ENCODE measurements around the gene UPP1.

The UPP1 gene

DNA sequence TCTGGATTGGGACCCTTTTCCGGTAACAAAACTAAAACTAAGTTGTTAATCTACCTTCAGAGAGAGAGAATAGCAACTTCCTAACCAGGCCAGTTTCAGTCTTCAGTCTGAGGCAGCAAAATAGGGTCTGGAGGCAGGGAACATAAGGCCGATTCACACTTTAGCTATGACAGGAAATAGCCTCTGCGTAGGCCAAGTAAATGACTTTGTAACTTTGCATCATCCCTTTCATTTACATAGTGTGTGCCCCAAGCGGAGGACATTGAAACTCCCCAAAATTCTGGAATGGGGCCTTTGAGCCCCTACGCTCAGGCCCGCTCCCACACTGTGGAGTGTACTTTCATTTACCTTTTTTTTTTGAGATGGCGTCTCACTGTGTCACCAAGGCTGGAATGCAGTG, 1.7 kb upstream of the UPP1 start:
- DNase-seq, result no peak

DNA sequence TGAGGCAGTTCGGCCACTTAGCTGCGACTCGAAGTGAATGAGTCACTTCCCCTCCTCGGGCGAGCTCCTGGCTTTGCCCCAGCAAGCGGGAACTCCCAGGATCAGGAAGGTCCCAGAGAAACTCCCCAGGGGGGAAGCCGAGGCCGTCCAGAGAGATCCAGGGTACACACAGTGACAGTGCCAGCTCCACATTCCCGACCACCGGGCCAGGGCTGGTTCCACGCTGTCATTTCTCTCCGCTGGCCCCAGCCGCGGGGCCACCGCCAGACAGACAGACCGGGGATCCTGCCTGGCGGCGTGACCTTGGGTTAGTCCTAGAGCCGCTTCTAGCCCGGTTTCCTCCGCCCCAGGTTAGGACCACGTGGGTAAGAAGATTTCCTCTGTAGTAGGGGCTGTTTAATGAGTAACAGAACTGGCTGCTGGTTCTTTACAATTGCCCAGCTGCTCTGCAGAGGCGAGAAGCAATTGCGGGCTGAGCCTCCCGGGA, 463 bp upstream of the UPP1 start:
- no peak for DNase-seq

DNA sequence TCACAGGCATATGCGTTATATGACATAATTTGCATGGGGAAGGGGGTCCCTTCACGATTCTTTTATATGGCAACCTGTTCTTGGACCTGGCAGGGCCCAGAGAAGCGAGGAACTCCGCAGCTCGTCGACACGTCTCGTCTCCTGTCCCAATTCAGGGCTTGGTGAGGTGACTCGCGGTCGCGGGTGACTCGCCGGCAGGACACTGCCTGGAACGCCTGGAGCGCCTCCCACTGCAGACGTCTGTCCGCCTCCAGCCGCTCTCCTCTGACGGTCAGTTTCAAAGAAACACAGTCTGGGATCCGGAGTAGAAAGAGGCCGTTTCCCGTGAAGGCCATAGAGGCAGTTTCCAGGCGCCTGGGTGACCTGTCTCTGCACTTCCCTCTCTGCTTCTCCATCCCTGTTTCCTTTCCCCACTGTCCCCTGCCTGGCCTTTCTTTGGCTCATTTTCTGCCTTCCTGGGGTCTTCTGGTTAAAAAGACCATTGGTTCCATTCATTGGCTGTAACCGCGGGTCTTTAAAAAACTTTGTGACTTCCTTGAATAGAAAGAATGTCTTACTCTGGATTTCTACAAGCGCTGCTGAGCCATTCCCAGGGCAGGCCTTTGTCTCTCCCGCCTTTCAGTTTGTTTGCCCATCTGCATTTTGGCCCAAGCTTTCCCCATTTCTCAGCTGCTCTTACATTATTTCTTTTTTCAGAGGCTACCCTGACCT, 1.2 kb downstream of the UPP1 start:
- DNase-seq, result no peak

DNA sequence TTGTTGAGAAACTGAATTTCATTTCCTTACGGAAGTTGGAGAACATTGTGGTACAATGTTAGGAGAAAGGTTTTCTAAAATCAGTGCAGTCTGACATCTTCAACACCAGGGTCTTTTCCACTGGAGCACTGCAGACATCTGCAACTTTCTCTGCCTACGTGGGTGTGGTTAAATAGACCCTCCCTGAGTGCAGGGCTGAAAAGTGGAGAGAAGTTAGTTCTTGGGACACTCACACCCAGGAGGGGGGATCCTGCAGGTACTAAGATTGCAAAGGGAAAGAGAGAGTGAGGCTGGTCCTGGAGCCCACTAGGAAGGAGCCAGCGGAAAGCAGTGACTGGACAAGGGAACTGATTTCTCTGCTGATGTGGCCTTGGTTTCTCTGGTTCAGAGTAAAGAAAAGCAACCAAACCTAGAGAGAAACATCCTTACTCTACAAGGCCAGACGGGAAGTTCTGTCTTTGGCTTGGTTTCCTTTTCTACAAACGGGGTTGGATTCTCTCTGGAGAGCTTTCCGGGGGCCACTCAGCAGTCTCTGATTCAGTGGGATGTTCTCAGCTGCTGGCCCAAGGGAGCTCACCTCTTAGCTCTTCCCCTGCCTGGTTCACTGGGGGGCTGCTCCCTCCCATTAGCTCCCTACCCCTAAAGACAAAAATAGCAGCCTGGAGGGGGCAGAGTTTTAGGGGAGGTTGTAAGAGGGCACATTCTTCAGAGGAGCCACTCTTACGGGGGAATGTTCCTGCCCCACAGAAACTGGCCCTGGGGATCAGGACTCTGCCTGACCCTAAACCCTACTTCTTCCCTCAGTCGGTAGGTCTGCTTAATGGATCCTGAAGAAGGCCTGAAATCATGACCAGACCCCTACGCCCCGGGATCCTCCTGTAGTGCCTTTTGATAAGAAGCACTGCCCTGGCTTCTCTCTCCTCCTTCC, 2.7 kb downstream of the UPP1 start:
- DNase-seq, result no peak

DNA sequence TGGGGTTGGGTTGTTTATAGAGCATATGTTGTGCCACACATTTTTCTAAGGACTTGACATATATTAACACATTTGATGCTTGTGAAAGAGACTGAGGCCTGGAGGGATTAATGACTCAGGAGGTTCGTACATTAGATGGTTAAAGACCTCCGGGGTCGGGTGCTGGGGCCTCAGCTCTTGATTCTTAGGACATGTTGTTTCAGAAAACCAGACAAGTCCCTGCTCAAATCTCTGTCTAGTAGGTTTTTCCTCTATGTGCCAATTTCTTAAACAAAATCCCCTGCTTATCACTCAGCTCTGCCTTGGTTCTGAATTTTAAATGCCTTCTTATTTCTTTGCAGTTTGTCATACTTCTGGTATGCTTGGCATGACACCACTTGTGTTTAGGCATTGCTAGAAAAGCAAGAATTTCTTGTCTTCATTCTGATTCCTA, 5.8 kb downstream of the UPP1 start:
- no peak for DNase-seq

DNA sequence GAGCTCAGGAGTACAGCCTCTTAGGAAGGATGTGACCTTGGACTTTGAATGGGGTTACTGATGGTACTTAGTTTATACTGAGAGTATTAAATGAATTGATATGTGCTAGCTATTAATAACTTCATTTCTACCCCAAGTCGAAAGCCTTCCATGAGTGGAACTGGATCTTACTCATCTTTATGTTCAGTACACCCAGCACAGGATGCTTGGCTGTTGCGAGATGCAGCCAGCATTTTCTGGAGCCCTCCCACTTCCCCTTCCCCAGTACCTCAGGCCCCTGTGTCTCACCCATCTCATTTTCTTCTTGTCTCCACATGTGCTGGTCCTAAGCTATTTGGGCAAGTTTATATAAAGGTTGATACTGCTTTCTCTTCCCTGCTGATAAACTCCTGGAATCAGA, 7.2 kb downstream of the UPP1 start:
- no peak for DNase-seq

DNA sequence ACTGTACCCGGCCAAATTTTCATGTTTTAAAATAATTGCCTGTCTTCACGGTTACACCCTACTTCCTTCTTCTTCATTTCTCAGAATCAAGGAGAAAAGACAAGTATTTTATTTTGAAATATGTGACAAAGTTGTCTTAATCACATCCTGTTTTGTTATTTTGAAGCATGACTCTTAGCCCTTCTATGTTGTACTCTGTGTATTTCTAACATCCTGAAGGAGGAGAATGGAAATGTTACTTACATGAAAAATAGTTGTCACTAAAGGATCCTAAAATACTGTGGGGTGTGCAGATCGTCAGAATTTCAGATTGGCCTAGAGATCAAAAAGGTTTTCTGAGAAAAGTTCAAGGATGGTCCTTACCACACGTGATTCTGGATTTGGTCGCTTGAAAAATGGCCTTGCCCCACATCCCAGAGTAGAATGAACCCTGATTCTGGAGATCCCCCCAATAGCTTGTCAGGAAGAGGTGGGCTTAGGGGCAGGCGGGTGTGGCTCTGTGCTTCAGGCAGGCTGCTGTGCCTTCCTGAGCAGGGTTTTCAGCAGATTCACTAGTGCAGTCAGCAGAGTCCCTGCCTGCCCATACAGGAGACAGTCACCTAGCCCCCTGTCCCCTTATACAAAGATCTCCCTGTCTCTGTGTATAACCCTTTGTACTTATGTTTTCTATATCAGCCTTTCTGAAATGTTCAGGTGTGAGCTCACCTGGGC, 8.6 kb downstream of the UPP1 start:
- no peak for DNase-seq

DNA sequence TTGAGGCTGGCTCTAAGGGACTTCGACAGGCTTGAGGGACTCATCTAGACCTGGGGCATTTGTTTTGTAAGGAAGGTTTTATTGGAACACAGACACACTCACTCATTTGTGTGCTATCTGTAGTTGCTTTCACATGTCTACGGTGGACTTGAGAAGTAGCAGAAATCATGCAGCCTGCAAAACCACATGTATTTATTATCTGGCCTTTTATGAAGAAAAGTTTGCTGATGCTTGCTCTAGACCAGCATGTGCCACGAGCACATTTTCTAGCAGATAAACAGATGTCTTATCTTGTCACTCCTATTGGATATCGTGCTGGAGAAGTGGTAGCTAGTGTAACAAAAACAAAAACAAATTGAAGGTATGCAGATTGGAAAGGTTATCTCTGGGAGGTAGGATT, 9.8 kb downstream of the UPP1 start:
- DNase-seq, result no peak

DNA sequence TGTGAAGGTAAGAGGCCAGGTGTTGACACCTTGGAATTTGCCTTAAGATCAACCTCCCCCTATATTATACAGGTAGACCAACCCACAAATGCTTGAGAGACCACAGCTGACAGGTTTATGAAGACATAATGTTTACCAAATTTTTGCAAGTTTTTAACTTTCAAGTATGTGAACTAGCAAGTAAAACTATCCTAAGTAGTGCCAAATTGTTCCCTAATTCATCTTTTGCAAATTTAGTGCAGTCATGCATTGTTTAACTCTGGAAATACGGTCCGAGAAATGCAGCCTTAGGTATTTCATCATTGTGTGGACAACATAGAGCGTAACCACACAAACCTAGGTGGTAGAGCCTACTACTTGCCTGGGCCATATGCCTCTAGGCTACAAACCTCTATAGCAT, 10.7 kb downstream of the UPP1 start:
- DNase-seq, result no peak

DNA sequence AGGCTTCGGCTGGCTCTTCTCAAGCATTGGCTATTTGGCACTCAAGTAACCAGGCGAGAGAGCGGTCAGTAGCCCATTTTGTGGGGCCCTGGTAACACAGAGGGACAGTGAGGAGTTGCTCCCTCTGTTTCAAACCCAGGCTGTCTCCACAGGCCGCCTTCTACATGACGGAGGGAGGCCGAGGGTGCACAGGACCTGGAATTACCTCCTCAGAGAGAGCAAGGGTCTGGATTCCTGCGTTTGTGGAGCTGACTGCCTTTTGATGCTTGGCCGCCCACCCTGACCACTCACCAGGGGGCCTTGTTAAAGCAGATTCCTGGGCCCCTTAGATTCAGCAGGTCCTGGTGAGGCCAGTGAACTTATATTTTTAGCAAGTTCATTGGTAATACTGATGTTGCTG, 12.3 kb downstream of the UPP1 start:
- DNase-seq, result no peak

DNA sequence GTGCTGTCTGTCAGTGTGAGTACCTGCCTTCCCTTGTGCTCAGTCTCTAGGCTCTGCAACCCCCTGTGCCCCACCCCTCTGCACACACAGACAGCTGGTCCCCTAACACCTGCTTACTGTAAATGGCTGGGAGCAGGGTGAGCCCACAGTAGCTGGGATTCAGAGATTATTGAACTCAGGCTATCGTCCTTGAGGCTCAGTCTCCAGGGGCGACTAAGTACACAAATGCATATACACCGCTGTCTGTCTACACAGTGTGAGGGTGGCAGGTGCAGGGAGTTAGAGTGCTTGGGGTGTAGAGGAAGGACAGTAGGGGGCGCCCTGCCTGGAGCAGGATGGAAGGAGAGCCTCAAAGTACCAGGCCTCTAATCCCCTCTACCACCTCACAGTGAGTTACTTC, 12.9 kb downstream of the UPP1 start:
- DNase-seq, result no peak

DNA sequence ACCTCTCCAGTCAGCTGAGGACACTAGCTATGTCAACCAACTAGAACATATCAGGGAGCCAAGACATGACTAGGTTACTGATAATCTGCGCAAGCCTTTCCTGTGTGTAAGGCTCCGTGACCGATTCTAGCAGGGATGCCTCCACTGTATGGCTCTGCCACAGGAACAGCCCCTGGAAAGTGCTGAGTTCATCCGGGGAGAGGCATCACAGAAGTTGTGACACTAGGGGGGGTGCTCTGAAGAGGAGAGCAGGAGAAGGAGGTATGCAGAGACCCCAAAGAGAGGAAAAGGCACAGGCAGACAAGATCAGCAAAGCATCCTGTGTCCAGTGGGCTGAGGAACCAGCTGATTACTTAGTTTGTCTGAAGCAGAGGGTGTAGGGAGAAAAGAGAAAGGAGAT, 13.5 kb downstream of the UPP1 start:
- no peak for DNase-seq

DNA sequence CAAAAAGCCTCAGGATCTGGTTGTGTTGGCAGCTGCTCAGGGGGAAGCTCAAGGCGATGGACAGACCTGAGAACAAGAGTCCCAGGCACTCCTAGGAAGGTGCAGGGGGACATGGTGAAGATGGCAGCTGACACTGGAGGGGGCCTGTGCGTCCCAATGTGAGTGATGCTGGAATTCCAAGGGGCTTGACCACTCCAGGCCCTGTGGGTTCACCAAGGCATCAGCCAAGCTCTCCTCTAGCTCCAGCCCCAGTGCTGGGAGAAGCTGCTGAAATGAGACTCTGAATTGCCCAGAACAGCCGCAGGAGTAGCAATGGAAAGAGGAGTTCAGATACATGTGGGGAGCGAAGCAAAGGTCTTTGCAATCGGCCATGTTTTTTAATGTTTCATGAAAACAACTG, 16.0 kb downstream of the UPP1 start:
- DNase-seq, result no peak

DNA sequence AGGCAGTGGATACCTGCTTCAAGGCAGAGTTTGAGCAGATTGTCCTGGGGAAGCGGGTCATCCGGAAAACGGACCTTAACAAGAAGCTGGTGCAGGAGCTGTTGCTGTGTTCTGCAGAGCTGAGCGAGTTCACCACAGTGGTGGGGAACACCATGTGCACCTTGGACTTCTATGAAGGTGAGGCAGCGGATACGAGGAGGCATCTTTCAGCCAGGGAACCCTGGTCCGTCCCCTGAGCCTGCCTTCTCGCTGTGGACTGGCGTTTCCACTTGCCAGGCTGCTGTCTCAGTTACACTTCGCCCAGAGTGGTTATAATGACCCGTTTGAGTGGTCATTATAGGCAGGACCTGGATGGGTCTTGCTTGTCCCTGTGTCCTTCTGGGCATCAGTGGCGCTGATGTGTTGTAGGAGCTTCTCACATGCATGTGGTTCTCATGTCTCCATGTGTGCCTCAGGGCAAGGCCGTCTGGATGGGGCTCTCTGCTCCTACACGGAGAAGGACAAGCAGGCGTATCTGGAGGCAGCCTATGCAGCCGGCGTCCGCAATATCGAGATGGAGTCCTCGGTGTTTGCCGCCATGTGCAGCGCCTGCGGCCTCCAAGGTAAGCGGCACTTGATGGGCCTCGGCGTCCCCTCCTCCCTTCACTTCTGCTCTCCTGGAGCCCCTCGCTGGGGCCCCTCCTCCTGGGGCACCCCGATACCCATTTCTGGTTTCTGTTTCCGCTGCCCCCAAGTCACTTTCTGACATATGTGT, 18.0 kb downstream of the UPP1 start:
- DNase-seq, result no peak

DNA sequence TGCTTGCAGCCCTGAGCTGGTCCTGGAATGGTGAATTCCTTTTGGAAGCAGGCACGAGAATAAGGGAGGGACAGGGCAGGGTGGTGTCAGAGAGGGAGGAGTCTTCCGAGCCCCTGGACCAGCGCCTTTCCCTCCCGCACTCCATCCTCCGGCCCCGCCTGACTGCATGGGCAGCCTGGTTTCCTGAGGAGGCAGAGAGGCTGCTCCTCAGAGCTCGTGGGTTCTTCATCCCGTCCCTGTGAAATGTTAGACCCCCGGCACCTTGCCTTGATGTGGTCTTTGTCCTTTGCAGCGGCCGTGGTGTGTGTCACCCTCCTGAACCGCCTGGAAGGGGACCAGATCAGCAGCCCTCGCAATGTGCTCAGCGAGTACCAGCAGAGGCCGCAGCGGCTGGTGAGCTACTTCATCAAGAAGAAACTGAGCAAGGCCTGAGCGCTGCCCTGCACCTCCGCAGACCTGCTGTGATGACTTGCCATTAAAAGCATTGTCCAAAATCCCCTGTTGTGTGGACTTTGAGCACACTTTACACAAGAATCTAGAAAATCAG, 18.9 kb downstream of the UPP1 start:
- no peak for DNase-seq

DNA sequence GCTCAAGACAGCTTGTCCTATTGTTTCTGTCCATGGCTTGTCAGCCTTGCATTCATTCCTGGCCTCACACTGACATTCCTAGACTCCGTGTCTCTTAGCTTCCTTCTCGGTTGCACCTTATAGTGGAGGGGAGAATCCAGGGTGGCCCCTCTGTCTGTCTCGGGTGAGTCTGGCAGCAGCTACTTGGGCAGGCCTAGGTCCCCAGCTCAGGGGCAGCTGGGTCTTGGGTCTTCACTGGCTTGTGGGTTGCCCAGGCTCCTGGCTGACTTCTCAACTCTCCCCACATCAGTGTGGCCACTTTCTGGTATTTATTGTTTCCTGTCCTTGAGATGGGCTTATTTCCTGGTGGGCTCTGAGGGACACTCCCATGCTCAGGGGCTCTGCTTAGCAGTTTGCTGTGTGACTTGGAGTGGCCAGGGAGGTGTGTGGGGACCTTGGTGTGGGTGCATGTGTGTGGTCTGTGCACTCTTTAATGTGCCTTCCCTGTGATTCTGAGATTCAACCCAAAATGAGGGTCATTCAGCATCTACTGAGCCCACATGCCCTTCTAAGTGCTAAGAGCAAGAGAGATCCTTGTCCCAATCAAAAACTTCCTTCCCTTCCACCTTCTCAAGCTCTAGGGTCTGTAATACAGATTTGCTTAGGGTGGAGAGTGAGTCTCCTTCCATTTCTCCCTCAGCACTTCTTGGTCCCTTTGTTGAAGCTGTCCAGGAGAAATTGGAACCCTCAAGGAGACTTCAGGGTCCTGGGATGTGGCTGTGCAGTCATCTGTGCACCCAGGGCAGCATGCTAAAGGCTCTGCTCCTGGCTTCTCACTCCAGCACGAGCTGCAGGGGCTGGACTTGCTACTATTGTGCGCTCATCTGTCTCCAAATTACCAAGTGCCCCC, 20.1 kb downstream of the UPP1 start:
- no peak for DNase-seq

DNA sequence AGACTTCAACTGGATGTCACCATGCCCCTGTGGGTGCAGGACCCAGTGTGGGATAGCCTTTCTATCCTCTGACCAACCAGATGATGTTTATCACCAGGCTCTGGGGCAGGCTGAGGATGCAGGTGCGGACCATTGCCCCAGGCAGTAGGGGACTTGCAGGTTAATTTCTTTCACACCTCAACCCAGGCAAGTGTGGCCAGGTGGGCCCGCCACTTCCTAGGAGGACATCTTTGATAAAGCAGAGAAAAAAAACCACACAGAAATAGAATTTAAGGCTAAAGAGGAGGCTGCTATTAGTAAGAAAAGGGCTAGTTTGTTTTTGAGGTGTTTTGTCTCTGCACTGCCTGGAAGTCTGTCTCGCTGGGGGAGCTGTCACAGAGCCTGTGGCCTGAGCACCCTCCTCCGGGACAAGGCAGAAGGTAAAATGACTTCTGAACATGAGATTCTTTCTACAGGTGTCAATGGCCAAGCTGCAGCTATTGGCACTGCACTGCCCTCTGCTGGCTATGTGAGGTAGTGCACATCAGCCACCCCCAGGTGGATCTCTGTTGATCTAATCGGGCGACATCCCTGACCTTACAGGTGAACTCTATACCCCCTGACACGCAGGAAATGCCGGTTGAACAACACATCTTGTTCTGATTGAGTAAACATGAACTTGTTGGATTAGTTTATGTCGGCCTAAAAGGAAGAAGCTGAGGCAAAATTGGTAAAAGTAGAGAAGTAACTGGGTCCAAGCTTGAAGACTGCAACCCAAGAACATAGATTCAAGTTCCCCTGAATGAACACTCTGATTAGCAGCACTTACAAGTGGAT, 21.0 kb downstream of the UPP1 start:
- DNase-seq, result peak; percentile 49

DNA sequence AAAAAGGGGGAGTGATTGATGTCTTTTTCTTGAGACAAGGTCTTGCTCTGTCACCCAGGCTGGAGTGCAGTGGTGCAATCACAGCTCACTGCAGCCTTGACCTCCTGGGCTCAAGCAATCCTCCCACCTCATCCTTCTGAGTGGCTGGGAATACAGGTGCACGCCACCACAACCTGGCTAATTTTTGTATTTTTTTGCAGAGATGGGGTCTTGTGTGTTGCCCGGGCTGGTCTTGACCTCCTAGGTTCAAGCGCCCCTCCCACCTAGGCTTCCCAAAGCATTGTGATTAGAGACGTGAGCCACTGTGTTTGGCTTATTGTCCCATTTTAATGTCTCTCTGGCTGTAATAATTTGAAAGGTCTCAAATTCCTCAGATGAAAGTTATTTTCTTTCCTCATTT, 21.8 kb downstream of the UPP1 start:
- DNase-seq, result no peak

DNA sequence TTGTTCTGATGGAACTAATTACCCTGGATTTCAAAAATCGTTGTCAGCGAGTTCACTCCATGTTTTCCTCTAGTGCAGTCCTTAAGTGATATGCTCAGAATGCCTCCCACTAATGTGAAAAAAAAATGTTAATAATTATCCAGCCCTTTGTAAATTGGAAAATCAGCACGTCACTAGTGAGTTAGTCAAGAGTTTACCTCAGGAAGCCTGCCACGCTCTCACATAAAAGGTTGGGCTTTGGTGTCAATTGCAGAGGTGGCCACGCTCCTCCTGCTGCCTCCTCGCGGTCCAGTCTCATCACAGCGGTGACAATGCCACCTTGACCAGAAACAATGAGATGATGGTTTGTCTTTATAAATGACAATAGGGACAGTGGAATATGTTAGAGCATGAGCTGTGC, 22.5 kb downstream of the UPP1 start:
- DNase-seq, result no peak

DNA sequence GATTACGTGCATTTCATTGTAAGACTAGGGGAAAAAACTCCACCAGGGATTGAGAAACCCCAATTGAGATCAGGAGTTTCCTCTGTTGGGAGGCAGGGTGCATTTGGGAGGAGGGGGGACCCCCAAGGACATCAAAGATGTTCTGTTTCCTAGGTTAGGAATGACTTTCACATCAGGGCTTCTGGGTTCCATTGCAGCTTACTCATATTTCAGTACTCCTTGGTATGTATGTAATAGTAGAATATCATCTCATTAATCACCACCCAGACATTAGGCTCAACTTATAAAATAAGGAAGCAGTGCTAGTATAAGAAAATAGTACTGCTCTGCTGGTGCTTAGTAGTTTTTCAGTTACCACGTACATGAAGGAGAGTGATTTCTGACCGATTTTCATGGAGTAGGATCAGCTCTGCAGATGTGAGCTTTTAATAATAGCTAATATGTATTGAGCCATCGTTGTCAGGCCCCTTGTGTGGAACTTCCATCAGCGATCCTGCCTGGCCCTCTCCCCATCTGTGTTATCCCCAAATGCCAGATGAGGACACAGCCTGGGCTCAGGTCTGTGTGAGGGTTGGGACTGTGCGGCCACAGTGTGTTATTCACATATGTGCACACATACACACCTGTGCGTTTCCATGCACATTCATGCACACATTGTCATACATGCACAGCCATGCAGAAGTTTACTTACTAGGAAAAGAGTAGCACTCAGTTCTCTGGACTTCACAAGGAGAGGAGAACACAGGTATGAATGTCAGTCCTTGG, 23.5 kb downstream of the UPP1 start:
- DNase-seq, result no peak
